NCI-H82 treated with DMSO at 0.1 percent for 48 hours (cell line): ENCODE measurements around the gene TAF6.

Experiments
- DNase-seq: peaks from one replicate; lab custom pipeline; 2025; ENCODE audit not compliant: unreplicated experiment; lab: John Stamatoyannopoulos, UW

TAF6 gene

GRCh38 chr7:100075418-100075817 lies 43.7 kb downstream of the TAF6 start:
- DNase-seq: no peak

DNA sequence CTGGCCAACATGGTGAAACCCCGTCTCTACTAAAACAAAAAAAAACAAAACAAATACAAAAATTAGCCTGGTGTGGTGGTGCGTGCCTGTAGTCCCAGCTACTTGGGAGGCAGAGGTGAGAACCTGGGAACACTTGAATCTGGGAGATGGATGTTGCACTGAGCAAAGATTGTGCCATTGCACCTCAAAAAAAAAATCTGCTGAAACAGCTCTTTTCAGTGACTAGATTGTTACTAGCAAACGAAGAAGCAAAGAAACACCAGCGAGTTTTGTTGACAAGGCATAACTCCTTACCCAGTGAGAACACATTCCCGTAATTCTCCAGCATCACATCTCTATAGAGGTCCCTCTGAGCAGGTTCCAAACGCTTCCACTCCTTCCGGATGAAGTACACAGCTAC lies 44.3 kb downstream of the TAF6 start:
- DNase-seq: no peak

GRCh38 chr7:100072462-100072861 lies 46.7 kb downstream of the TAF6 start:
- no peak for DNase-seq

DNA sequence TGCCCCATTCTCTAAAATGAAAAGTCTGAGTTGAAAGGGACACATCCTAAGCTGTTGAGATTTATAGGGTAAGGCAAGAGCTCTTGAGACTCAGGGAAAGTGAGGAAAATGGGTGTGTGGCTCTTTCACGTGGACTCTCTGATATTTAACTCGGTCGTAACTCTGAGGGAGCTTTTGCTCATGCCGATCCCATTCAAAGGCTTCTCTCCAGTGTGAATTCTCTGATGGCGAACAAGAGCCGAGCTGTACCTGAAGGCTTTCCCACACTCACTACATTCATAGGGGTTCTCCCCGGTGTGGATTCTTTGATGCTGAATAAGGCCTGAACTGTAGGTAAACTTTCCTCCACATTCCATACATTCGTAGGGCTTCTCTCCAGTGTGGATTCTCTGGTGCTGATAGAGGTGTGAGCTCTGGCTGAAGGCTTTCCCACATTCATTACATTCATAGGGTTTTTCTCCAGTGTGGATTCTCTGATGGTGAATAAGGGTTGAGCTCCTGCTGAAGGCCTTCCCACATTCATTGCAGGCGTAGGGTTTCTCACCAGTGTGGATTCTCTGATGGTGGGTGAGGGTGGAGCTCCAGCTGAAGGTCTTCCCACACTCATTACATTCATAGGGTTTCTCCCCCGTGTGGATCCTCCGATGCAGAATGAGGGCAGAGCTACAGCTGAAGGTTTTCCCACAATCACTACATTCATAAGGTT lies 48.0 kb downstream of the TAF6 start:
- no peak for DNase-seq

DNA sequence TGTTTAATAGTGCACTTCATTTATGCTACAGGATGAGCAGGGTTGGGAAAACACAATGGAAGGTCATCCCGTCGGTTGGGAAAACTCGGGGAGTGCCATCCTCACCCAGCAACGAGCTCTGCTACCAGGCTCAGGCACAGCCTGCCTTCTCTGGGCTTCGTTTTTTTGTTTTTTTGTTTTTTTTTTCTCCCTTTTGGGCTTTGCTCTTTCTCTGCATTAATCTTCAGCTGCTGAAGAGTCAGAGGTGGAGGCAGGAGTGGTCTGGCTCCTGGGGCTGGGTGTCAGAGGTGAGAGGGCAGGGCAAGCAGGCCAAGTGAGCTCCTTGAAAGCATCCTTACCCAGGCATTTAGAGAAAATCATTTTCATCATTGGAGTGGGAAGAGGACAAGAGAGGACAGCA lies 49.2 kb downstream of the TAF6 start:
- no peak for DNase-seq

DNA sequence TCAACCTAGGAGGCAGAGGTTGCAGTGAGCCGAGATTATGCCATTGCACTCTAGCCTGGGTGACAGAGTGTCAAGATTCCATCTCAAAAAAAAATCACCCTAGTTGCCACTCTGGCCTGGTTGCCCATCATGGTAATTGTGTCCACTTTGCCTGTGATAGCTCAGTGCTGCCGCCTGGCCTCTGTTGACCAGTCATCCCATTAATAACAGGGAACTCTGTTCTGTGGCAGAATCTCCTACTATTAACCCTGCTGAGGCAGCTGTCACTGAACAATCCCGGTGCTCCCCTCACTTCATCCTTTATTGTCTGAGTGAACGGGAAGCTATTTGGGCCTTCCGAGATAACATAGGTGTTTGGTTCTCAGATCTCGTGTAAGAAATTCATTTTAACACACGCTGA lies 52.2 kb downstream of the TAF6 start:
- no peak for DNase-seq

DNA sequence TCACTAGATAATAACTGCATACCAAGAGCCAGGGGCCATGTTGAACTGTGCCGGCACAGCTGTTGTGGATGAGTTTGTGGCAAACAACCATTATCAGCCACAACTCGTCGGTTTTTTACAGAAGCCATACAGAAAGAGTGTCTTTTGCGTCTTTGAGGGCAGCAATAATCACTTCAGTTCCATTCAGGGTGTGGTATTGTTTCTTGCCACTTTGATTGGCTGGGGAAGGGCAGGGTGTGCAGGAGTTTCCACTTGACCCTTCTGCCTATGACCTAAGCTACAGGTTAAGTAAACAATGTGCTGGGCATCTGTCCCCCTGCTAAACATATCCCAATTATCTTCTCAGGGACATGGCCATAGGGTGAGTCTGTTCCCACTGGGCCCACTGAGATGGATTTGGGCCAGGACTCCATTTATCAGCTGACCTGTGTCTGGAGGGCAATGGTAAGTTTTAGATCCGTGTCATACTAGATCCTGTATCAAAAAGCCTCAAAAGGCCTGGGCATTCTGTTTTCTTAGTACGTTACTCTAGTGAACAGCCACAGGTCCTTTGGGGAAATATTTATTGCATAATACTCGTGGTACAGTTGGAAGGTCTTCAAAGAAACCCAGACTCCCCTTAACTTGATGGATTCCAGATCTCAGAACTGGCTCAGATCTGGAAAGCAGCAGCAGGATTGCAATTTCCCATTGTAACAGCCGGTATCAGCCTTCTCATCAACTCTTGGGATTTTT lies 53.5 kb downstream of the TAF6 start:
- DNase-seq: no peak

- no peak for DNase-seq
These were observed 55.0 kb downstream of the TAF6 start for GRCh38 chr7:100064162-100064561.

- DNase-seq: no peak
These were observed 55.8 kb downstream of the TAF6 start for GRCh38 chr7:100063376-100063775.

- no peak for DNase-seq
These were observed 57.5 kb downstream of the TAF6 start for GRCh38 chr7:100061518-100062193.

DNA sequence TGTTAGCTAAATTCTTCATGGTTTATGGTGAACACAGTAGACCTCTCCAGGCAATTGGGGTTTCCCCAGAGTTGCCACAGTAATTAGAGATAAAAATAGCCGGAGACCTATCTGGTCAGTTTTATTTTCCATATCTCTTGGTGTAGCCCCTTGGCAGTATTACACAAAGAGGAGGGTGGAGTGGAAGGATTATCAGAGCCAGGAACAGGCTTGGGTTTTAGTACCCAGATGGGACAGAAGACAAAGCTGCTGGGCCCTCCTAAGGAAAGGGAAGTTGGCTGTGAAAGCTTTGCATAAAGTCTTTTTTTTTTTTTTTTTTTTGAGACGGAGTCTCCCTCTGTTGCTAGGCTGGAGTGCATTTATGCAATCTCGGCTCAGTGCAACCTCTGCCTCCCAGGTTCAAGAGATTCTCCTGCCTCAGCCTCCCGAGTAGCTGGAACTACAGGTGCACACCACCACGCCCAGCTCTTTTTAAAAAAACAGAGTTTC lies 59.9 kb downstream of the TAF6 start:
- no peak for DNase-seq
